22Rv1 (cell line): ENCODE data around the gene EIF2A.

ENCODE experiments used
- H3K27ac ChIP-seq: fragments of 450-650 bp; 2 replicates; pipeline ENCODE4 v1.5.1; 2017
- ZFX ChIP-seq: fragments of 450-650 bp; IDR thresholded peaks from 2 replicates; pipeline ENCODE4 v1.6.1; 2017; ENCODE audit warnings: antibody characterized with exemption, borderline replicate concordance
- TF ChIP-seq, protein P1 (sequence below): fragments of 450-650 bp; IDR thresholded peaks from 2 replicates; pipeline ENCODE4 v1.5.1; 2017; ENCODE audit warnings: mild to moderate bottlenecking

Gene EIF2A

DNA sequence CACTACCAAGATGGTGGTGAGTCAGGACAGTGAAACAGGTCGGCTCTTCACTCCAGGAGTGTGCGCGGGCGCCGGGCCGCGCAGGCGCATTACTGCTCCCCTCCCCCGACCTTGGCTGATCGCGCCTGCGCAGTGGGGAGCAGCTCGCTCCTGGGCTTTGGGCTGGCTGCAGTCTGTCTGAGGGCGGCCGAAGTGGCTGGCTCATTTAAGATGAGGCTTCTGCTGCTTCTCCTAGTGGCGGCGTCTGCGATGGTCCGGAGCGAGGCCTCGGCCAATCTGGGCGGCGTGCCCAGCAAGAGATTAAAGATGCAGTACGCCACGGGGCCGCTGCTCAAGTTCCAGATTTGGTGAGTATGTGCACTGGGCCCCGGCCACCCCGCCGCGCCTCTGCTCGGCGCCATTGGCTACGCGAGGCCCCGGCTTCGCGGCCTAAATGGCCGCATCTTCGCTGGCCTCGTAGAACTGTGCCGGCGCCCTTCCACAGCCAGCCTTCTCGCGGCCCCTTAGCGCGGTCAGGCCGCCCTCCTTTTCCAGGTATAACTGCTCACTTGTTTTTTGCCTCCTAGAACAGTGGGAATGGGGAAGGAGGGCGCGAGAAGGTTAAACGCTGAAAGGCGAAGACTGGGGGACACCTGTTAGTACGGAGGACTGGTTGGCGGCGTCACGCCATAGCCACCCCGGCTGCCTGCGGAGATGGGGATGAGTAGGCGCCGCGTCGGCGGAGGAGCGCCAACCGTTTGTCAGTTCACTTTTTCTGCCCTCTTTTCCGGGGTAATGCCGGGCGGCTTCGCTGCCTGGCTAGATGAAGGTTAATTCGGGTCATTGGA lies 56.8 kb downstream of the EIF2A start, which contains the start of gene SELENOT:
Gene SELENOT, plus strand, starts transcription at position 169 of the 827 bp plus-strand sequence. Its CDS starts 42 bp downstream, at position 211.
- peak; percentile 52; the same call in 1 of the 2 replicates for TF ChIP-seq ZFX
- TF ChIP-seq, protein P1, sequence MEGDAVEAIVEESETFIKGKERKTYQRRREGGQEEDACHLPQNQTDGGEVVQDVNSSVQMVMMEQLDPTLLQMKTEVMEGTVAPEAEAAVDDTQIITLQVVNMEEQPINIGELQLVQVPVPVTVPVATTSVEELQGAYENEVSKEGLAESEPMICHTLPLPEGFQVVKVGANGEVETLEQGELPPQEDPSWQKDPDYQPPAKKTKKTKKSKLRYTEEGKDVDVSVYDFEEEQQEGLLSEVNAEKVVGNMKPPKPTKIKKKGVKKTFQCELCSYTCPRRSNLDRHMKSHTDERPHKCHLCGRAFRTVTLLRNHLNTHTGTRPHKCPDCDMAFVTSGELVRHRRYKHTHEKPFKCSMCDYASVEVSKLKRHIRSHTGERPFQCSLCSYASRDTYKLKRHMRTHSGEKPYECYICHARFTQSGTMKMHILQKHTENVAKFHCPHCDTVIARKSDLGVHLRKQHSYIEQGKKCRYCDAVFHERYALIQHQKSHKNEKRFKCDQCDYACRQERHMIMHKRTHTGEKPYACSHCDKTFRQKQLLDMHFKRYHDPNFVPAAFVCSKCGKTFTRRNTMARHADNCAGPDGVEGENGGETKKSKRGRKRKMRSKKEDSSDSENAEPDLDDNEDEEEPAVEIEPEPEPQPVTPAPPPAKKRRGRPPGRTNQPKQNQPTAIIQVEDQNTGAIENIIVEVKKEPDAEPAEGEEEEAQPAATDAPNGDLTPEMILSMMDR: no peak; the same call in 1 of the 2 replicates

DNA sequence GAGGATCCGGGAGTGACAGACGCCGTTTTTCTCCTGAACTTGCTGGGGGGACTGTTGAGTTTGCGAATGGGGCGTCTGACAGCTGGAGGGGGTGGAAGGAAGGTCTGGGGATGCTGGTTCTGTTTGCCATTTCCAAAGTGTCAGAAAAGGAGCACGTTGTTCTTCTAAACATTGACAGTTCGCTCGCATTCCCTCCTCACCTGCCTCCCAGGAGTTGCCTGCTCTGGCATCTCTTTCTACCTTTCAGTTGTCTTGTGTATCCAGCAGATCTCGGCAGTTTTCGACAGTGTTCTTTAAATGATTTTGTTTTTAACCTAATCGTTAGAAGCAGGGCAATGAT lies 57.4 kb downstream of the EIF2A start:
- peak overlapping the region; percentile 97 for H3K27ac ChIP-seq
- TF ChIP-seq ZFX: no peak
- TF ChIP-seq, protein P1: no peak

More for the DNA sequence above, 56.8 kb downstream of the EIF2A start, which contains the start of gene SELENOT:
- H3K27ac ChIP-seq: peak within 1 kb of the TSS; percentile 97

DNA sequence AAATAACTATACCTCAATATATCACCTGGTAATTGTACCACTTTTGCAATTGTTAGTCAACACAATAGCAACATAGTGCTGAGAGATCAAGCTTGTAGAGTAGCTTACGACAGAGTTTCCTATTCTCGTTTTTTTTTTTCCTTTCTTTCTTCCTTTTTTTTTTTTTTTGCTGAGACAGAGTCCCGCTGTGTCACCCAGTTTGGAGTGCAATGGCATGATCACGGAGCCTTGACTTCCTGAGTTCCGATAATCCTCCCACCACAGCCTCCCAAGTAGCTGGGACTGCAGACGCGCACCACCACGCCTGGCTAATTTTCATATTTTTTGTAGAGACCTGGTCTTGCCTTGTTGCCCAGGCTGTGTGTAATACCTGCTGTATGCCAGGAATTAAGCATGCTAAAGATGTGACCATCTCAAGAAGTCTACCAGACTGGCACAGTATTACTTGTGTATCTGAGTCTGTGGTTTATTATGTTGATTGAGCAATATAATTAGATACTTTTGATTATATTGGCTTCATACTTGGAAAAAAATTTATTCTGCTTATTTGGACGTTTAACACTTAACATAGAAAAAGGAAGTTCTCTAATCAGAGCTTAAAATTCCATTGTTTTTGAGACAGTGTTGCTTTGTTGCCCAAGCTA lies 59.5 kb downstream of the EIF2A start:
- TF ChIP-seq, protein P1: no peak
- no peak overlapping the region for H3K27ac ChIP-seq

DNA sequence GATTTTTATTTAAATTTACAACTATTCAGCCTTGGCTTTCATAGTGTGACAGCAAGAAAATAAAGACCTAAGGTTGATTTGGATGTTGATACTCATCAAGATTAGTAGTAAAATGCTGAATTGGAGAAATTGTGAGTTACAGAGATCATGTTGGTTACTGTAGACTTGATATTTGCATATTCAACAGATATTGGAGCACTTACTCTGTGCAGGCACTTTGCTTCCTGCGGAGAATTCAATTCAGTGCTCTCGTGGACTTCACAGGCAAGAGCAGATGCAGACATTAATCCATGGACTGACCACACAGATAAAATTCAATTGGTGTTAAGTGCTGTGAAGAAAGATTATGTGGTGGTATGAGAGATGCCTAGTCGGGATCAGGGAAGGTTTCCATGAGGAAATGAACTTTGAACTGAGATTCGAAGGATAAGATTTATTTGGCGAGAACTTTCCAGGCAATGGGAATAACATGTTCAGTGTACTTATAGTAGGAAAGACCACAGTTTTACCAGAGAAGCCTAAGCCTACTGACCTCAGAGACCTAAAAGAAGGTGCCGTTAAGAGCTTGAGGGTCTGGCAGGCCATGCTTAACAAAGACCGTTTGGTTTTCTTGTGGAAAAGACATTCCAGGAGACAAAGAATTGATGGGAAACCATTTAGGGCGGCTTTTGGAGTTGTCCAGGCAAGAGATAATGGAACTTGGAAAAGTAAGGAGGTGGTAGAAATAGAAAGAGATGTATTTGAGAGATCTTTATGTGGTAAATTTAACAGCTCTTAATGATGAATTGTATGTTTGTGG lies 60.9 kb downstream of the EIF2A start:
- peak overlapping the region; percentile 41 for H3K27ac ChIP-seq
- no peak for TF ChIP-seq ZFX
- TF ChIP-seq, protein P1: no peak

DNA sequence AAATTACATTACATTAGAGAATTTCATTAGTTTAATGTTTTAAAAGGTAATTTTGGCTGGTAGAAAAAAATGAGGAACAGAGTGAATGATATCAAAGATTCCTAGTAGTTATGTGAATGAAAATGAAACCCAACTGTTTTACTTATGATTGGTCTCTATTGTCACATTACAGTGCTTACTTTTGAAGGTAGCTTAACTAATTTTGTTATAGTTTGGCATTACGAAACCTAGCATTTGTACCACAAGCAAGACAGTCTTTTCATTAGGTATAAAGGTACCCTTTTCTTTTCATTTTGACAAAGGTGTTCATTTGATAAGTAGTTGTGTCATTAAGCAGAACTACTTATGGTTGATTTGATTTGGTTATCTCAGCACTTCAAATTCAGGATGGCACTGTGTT lies 63.4 kb downstream of the EIF2A start:
- TF ChIP-seq, protein P1: no peak
- no peak for TF ChIP-seq ZFX
- H3K27ac ChIP-seq: no peak overlapping the region

DNA sequence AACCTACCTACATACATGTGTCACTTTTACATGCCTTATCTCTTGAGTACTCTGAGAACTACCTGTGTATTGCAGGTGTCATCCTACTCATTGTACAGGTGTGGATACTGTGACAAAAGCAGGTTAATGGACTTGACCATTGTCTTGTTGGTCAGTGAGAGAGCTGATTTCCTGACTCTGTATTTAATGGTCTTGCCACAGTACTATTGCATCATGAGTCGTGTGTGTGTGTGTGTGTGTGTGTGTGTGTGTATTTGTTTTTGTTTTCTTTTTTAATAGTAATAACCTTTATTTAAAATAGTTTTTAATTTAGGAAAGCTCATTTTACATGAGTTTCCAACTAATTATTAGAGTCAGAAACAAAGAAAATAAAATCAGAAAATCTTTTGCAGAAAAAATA lies 64.2 kb downstream of the EIF2A start:
- H3K27ac ChIP-seq: no peak overlapping the region
- TF ChIP-seq, protein P1: no peak
- TF ChIP-seq ZFX: no peak
